K562 (cell line): ENCODE measurements around the gene CHAC1. TPM values are rescaled to one million over a fixed set of nuclear protein-coding genes. Genes with fewer than 3 reads are reported as not detected.

ENCODE experiments used
- ARID1B ChIP-seq: fragments of 450-650 bp; IDR thresholded peaks from 2 replicates; pipeline ENCODE4 v1.6.1; 2016; ENCODE audit warnings: antibody characterized with exemption, mild to moderate bottlenecking, inconsistent platforms
- E2F4 ChIP-seq: sonication (generic); formaldehyde crosslinking; IDR thresholded peaks from 2 replicates; pipeline ENCODE4 v1.8.0; 2022; ENCODE audit warnings: mild to moderate bottlenecking, low read depth, missing genetic modification reagents
- ESRRB ChIP-seq: fragments of 250-450 bp; sonication (Bioruptor Pico); IDR thresholded peaks from 2 replicates; pipeline ENCODE4 v1.5.0; 2020; ENCODE audit warnings: mild to moderate bottlenecking, moderate library complexity, borderline replicate concordance
- MAZ ChIP-seq, 2 experiments: fragments of 450-650 bp in 1 of 2; sonication (generic) in 1 of 2; formaldehyde crosslinking; IDR thresholded peaks in 1 of 2; conservative IDR thresholded peaks in 1 of 2; 2 replicates each; pipeline versions ENCODE4 v1.4.0 to v1.5.0; 2020; ENCODE audit warnings: mild to moderate bottlenecking in 1 of 2, missing genetic modification reagents in 1 of 2
- NFATC3 ChIP-seq: fragments of 450-650 bp; IDR thresholded peaks from 2 replicates; pipeline ENCODE4 v1.6.1; 2017; ENCODE audit warnings: mild to moderate bottlenecking
- NFXL1 ChIP-seq: fragments of 450-650 bp; formaldehyde crosslinking; IDR thresholded peaks from 2 replicates; pipeline ENCODE4 v1.4.0; 2021; ENCODE audit warnings: mild to moderate bottlenecking
- NKRF ChIP-seq: fragments of 450-650 bp; IDR thresholded peaks from 2 replicates; pipeline ENCODE4 v1.6.1; 2016; ENCODE audit warnings: borderline replicate concordance
- PHTF2 ChIP-seq: fragments of 250-450 bp; sonication (Bioruptor Pico); IDR thresholded peaks from 2 replicates; pipeline ENCODE4 v1.5.0; 2021; ENCODE audit warnings: mild to moderate bottlenecking
- PKNOX1 ChIP-seq: fragments of 450-650 bp; IDR thresholded peaks from 2 replicates; pipeline ENCODE4 v1.6.1; 2016
- POU5F1 ChIP-seq: fragments of 150-350 bp; IDR thresholded peaks from 2 replicates; pipeline ENCODE4 v1.6.1; 2014; ENCODE audit warnings: borderline replicate concordance, low read length, low read depth, mild to moderate bottlenecking; ENCODE audit not compliant: partially characterized antibody
- RFX5 ChIP-seq: IDR thresholded peaks from 2 replicates; pipeline ENCODE4 v1.6.1; 2011; ENCODE audit warnings: low read depth, mild to moderate bottlenecking, improper control_type of control experiment, low read length
- RNF219 ChIP-seq: fragments of 250-450 bp; sonication (Bioruptor Pico); IDR thresholded peaks from 2 replicates; pipeline ENCODE4 v1.5.0; 2022; ENCODE audit warnings: mild to moderate bottlenecking
- STAT5B ChIP-seq: fragments of 250-450 bp; sonication (Bioruptor Pico); IDR thresholded peaks from 2 replicates; pipeline ENCODE4 v1.8.0; 2021; ENCODE audit warnings: mild to moderate bottlenecking, inconsistent platforms
- TCF3 ChIP-seq: sonication (generic); formaldehyde crosslinking; IDR thresholded peaks from 2 replicates; pipeline ENCODE4 v1.4.0; 2020; ENCODE audit warnings: mild to moderate bottlenecking, missing genetic modification reagents
- TGIF2 ChIP-seq: sonication (generic); formaldehyde crosslinking; IDR thresholded peaks from 2 replicates; pipeline ENCODE4 v1.8.1; 2022; ENCODE audit warnings: mild to moderate bottlenecking, missing genetic modification reagents, moderate library complexity
- ZFP30 ChIP-seq: fragments of 250-450 bp; sonication (Bioruptor Pico); IDR thresholded peaks from 2 replicates; pipeline ENCODE4 v1.8.0; 2022; ENCODE audit warnings: moderate library complexity, mild to moderate bottlenecking, inconsistent platforms, borderline replicate concordance
- ZNF124 ChIP-seq: sonication (generic); formaldehyde crosslinking; IDR thresholded peaks from 2 replicates; pipeline ENCODE4 v1.8.1; 2022; ENCODE audit warnings: missing genetic modification reagents
- ZNF165 ChIP-seq: fragments of 250-450 bp; sonication (Bioruptor Pico); IDR thresholded peaks from 2 replicates; pipeline ENCODE4 v1.4.0; 2020; ENCODE audit warnings: borderline replicate concordance
- polyA plus RNA-seq, 8 experiments: library from polyadenylated mRNA; depleted of rRNA in 4 of 8; stranded (reverse) in 5 of 8; unstranded in 3 of 8; fragments of >200 nt; fragmentation: Nextera tagmentation in 2 of 8; fragmentation: Illumina TruSeq in 1 of 8; extraction: Ambion mirVana in 2 of 8; extraction: Trizol in 1 of 8; gene quantifications; 2 replicates each; pipeline versions ENCODE4 v1.2.1 to v1.2.3, GENCODE V29; 2011 to 2014; ENCODE audit warnings: inconsistent platforms in 1 of 8, missing spikeins in 1 of 8
- total RNA-seq, 7 experiments: library from RNA; depleted of rRNA in 6 of 7; stranded (reverse); fragments of >200 nt in 6 of 7; fragmentation: Illumina TruSeq in 2 of 7; extraction: Trizol in 2 of 7; gene quantifications; 2 replicates each; pipeline versions ENCODE4 v1.2.1 to v1.2.3, GENCODE V29; 2011 to 2021; ENCODE audit warnings: low replicate concordance in 1 of 7

Gene CHAC1
- total and polyA plus RNA-seq, 9 of the 15 experiments (the other 6 are each of a cell fraction or from before 2014, with no cell fraction given): 0.47 to 39.0 (median 7.5) TPM

- peak in 1 of 2 experiments; percentile 27; a peak in 1 of 4 replicates for TF ChIP-seq MAZ (CRISPR knock-in tag; conservative IDR thresholded peaks at IDR 0.05 in 1 of 2, IDR thresholded peaks at IDR 0.05 in 1 of 2)
- no peak for TF ChIP-seq E2F4 (CRISPR knock-in tag)
- TF ChIP-seq ZNF124: no peak
- TF ChIP-seq ZFP30 (CRISPR knock-in tag): no peak
- TF ChIP-seq TGIF2: 0 out of 2 replicates have a peak, but pooled peaks have one; percentile 53
- no peak for TF ChIP-seq ARID1B
- TF ChIP-seq ESRRB (CRISPR knock-in tag): no peak
- TF ChIP-seq NFXL1: no peak
- TF ChIP-seq STAT5B (CRISPR knock-in tag): no peak
- no peak for TF ChIP-seq RNF219 (CRISPR knock-in tag)
- no peak for TF ChIP-seq PHTF2 (CRISPR knock-in tag)
- no peak for TF ChIP-seq NFATC3
- TF ChIP-seq ZNF165 (CRISPR knock-in tag): no peak
- no peak for TF ChIP-seq TCF3 (CRISPR knock-in tag)
- peak; percentile 61; the same call in 1 of the 2 replicates for TF ChIP-seq NKRF
- no peak for TF ChIP-seq RFX5
- TF ChIP-seq POU5F1: no peak
- peak; percentile 81 for TF ChIP-seq PKNOX1
Observed at GRCh38 chr15:40952901-40953712, at the start of gene CHAC1 (continued).
